ENCODE measurements around the gene CPSF3.

The CPSF3 gene

DNA sequence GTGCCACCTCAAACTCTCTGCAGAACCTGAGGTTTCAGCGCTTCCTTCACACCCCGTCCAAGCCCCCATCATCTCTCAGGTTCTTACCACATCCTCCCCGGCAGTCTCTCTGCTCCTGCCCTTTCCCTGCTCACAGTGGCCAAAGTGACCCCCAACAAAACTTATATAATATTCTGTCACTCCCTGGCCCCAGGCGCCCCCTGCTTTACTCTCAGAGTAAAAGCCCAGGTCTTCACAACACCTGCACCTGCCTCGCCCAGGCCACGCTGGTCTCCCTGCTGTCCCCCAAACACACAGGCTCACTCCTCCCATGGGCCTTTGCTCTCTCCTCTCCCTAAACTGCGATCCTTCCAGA is 6.5 kb upstream of the CPSF3 start:
- in situ Hi-C loops (cut with MboI; ENCODE audit: low sequenced_read_pairs): no loop called here

GRCh38 chr2:9417725-9418124 is 5.7 kb upstream of the CPSF3 start:
- in situ Hi-C loops (cut with MboI; ENCODE audit: low sequenced_read_pairs): no loop called here

DNA sequence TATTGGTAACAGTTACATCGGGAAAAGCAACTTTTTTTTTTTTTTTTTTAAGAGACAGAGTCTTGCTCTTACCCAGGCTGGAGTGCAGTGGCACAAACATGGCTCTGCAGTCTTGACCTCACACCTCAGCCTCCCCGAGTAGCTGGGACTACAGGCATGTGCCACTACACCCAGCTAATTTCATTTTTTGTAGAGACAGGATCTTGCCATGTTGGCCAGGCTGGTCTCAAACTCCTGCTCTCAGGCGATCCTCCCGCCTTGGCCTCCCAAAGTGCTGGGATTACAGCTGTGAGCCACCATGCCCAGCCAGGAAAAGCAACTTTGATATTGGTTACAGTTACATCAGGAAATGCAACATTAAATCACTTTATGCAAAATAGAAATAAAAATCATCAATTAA is 4.7 kb upstream of the CPSF3 start:
- in situ Hi-C loops (cut with MboI; ENCODE audit: low sequenced_read_pairs): no loop called here

DNA sequence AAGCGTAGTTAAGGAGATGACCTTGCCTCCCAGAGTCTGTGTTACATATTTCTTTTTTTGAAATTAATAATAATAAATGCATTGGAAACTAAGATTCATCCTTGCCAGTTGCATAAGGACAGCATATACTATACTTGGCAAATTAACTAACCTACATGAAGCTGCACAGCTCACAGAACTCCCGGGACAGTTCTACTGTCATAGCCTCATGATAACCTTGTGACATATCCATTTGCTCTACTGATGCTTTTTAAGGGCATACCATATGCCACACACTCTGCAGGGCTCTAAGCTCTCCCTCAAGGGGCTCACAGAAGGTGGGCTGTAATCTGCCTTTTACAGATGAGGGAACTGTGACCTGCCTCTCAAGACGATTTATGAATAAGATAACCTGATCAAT is 3.9 kb upstream of the CPSF3 start:
- in situ Hi-C loops (cut with MboI; ENCODE audit: low sequenced_read_pairs): no loop called here

- in situ Hi-C loops (cut with MboI; ENCODE audit: low sequenced_read_pairs): no loop called here
Measured at GRCh38 chr2:9420495-9420894, 3.0 kb upstream of the CPSF3 start.

DNA sequence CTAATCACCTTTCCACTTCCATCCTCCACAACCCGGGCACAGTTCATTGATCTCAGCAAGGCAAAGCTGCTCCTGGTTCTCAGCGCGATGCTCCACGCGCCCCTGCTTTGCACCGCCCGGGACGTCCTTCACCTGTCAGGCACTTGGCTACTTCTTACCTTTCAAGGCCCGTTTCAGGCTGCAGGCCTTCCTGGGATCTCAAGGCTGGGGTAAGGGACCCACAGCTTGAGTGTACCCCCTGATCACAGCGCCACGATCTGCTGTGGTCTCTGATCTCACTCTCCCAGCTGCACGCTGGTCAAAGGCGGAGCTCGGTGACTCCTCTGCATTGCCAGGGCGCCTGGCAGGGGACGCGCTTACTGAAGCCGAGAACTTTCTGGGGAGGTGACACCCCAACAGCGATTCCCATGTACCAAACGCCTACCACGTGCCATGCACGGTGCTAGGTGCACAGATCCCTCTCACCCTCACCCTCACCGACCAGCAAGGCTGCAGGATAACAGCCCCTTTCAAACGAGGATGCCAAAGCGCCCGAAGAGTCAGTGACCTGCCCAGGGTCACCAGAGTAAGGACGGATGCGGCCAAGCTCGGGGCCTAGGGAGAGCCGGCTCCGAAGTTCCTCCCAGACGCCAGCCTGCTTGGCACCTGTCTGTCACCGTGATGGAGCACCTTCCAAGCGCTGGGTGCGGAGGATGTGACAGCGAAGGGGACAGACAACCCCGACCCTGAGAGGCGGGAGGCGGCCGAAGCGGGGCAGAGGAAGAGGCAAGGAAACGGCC is 944 bp upstream of the CPSF3 start:
- in situ Hi-C loops (cut with MboI; ENCODE audit: low sequenced_read_pairs): no loop called here

GRCh38 chr2:9423922-9424272 is 443 bp downstream of the CPSF3 start:
- in situ Hi-C loops (cut with MboI; ENCODE audit: low sequenced_read_pairs): no loop called here

DNA sequence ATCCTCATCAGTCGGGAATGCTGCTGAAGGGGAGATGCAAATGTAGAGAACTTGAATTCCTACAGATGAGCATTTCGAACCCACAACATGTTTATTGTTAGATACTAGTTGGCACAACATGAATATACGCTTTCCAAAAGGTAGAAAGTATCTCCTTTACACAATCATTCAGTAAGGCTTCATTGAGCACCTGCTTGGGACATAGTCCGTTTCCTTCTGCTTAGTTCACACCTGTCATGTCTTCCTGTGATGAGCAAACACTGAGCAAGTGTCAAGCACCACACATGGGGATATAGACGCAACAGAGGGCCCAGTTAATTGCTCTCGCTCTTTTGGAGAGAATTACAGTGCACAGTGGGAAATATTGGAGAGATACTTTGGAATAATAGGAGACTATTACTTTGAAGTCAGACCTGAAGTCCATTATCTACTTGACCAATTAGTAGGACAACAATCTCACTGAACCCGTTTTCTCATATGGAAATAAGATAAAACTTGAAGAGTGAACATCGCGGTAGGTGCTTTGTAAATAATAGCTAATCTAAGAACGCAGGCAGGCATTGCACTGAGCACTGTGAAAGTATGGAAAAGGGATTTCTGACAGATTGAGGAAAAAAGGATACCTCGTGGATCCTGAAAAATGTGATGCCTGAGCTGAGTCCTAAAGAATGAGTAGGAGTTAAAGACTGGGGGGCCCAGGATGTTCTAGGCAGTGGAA is 1.2 kb downstream of the CPSF3 start:
- in situ Hi-C loops (cut with MboI; ENCODE audit: low sequenced_read_pairs): no loop called here

- in situ Hi-C loops (cut with MboI; ENCODE audit: low sequenced_read_pairs): no loop called here
Measured at GRCh38 chr2:9428965-9429577, 5.6 kb downstream of the CPSF3 start.

GRCh38 chr2:9430316-9431293 is 7.2 kb downstream of the CPSF3 start:
- in situ Hi-C loops (cut with MboI; ENCODE audit: low sequenced_read_pairs): no loop called here

GRCh38 chr2:9434489-9434888 is 11.0 kb downstream of the CPSF3 start:
- in situ Hi-C loops (cut with MboI; ENCODE audit: low sequenced_read_pairs): no loop called here

DNA sequence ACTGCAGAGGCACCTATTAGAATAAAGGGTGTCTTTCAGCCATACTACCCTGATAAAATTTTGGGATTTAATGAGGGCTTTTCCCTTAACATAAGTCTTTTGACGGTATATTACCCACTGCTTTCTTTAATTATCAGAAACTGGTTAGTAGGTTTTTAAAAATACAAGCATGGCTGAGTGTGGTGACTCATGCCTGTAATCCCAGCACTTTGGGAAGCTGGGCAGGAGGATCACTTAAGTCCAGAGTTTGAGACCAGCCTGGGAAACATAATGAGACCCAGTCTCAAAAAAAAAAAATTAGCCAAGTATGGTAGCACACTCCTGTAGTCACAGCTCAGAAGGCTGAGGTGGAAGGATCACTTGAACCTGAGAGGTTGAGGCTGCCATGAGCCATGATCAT is 16.1 kb downstream of the CPSF3 start:
- in situ Hi-C loops (cut with MboI; ENCODE audit: low sequenced_read_pairs): no loop called here

- in situ Hi-C loops (cut with MboI; ENCODE audit: low sequenced_read_pairs): no loop called here
Measured at GRCh38 chr2:9440058-9440727, 16.7 kb downstream of the CPSF3 start.

GRCh38 chr2:9441556-9441955 is 18.1 kb downstream of the CPSF3 start:
- in situ Hi-C loops (cut with MboI; ENCODE audit: low sequenced_read_pairs): no loop called here

GRCh38 chr2:9443526-9443925 is 20.1 kb downstream of the CPSF3 start:
- in situ Hi-C loops (cut with MboI; ENCODE audit: low sequenced_read_pairs): no loop called here

DNA sequence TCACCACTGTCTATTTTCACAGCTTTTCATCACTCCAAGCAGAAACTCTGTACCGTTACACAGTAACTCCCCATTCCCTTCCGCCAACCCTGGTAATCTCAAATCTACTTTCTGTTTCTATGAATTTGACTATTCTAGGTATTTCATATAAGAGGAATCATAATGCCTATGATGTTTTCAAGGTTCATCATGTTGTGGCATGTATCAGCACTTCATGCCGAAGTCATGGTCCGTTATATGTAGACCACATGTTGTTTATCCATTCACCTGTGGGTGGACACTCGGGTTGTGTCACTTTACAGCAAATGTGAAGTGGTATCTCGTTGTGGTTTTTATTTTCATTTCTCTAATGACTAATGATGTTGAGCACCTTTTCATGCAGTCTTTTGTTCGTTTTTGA is 21.6 kb downstream of the CPSF3 start:
- in situ Hi-C loops (cut with MboI; ENCODE audit: low sequenced_read_pairs): no loop called here

GRCh38 chr2:9451231-9451630 is 27.8 kb downstream of the CPSF3 start:
- in situ Hi-C loops (cut with MboI; ENCODE audit: low sequenced_read_pairs): no loop called here

DNA sequence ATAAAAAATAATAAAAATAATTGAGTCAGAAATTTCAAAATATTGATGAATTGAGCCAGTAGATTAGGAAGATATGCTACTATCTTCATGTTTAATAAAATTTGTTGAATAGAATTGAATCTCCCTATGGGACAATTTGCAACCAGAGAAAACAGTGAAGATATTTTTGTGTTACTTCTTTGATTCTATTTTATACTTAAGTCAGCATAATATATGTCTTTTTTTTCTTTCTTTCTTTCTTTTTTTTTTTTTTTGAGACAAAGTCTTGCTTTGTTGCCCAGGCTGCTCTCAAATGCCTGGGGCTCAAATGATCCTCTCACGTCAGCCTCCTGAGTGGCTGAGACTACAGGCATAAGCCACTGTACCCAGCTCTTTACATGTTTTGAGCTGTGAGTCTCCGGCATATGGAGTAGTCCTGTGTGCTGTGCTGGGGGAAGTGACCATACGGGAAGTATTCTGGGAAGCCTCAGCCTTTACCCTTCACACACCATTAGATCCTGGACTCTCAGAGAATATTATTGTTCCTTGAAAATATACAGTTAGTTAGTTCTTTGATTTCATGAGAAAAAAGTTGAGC is 37.1 kb downstream of the CPSF3 start:
- in situ Hi-C loops (cut with MboI; ENCODE audit: low sequenced_read_pairs): no loop called here

GRCh38 chr2:9461079-9461478 is 37.6 kb downstream of the CPSF3 start:
- in situ Hi-C loops (cut with MboI; ENCODE audit: low sequenced_read_pairs): no loop called here

DNA sequence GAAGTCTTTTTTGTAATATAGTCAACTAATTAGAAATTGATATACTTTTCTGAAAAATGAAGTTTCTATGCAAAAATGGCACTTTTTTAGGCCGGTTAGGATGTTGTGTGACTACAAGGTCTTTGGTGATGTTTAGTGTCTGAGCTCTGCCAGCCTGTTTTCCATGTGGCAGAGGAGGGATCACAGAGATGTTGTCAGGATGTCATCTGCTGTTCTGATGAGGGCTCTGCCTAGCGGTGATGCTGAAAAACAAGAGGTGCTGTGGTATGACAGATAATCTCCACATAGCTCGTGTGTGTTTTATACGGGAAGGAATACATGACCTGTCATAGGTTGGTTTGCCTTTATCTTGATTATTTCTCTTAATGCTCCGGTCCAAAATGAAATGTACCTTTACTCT is 38.9 kb downstream of the CPSF3 start:
- in situ Hi-C loops (cut with MboI; ENCODE audit: low sequenced_read_pairs): no loop called here

All from hTERT RPE-1 (cell line).